Stimulated activated CD4-positive, alpha-beta T cell treated with anti-CD3 and anti-CD28 coated beads, TNF-alpha, amount 100 ng/mL, for 48 hours (primary cell): ENCODE results near the gene F8.
A peak's percentile ranks its signal among the peaks of the same experiment; 100 is the strongest.
"Not testable (repeated sequence)": the region's sequence is repeated elsewhere in the genome, so short reads cannot be mapped to it uniquely, and the experiment has no call there.

Experiments
- DNase-seq, 3 donors: peaks; one replicate each; pipeline ENCODE4 v3.0.0-alpha.2; 2020; ENCODE audit warnings: low read depth in 3 of 3

Gene F8

DNA sequence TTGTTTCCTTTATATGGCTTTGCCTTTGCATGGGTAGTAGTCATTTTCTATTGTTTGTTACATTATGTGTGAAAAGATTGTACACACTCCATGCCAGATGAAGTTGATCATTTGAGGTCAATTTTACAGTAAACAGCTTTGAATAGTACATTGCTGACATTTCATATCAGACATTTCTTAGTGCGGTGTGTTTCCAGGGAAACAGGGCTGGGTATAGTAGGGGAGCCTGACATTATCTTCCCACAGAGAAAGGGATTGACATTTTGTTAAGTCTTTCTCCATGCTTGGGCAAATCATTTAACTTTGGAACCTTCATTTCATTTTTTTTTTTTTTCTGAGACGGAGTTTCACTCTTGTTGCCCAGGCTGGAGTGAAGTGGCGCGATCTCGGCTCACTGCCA is 9.1 kb upstream of the F8 start:
- no peak for DNase-seq

DNA sequence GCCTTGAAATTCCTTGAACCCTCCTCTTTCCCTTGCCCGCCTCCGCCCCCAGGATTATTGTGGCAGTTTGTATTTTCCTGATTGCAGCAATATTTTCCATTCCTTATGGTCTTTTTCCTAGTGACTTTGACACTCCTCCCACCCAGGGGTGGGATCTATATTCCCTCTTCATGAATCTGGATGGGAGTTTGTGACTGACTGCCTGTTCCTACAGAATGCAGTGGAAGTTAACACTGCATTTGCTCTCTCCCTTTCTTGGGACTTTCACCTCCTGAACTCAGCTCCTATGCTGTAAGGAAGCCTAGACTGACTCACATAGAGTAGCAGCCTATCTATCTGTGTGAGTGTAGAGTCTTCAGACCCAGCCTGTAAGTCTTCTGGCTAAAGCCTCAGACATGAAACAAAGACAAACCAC is 6.4 kb upstream of the F8 start:
- DNase-seq: no peak

DNA sequence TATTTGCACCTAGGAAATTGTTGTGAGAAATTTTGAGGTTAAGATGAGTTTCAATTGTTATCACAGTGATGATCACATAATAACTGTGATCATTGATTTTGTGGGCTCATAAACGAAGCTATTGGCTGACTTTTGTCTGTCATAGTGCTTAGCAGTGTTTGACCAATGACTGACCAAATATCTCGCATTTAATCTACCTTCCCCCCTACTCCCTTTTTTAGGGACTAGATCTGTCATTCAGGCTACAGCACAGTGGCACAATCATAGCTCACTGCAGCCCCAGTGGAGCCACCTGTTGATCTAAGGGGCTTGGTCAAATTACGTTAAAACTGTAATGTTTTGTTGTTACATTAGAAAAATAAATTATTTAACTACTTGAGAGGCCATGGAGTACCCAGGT is 5.6 kb upstream of the F8 start:
- DNase-seq: no peak

DNA sequence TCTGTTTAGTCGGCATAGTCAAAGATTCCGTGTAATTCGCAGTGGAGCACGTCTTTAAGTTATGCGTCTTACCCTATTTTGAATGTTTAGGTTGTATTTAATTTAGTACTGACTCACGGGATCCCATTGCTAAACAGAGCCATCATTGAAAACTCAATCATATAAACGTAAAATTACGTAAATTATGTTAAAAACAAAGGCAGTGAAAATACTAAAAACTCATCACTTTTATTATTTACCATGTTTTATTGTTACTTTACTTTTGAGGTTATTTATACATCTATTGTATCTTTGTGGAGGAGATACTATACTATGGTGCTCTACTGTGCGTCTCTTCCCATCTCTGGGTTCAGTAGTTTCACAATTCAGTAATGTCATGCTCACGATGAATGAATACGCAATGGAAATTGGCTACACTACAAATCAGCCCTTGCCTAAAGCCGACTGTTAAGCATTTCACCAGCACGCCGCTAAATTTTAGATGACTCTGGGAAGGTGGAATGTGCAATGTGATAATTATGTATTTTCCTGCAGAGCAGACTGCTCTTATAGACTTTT is 5.1 kb upstream of the F8 start:
- no peak for DNase-seq

DNA sequence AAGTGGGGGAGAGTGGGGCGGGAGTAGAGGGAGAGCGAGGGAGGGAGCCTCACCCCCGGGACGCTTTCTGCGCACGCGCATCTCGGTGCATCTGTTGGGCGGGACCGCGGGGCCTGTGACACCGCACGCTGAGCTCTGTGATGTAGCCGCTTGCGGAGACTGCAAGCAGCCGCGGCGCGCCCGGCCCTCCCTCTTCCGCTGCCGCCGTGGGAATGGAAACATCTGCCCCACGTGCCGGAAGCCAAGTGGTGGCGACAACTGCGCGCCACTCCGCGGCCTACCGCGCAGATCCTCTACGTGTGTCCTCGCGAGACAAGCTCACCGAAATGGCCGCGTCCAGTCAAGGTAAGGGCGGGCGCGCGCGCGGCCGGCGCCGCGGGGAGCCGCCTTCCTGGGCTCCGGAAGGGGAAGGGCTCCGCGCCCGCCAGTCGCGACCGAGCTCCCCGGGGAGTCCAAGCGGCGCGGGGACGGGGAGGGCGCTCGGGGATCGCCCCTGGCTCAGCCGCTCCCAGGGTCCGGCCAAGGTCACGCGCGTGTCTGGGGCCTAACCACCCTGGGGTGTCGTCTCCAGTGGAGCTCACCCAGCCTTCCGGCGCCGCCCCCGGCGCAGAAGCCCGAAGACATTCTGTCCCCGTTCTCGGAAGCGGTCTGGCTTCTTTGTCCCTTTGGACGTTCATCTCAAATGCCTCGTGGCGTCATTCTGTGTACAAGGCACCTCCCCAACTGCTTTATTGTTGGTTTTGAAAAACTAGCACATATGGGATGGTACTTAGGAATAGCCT is 4.4 kb upstream of the F8 start, which contains the start of gene FUNDC2:
TSS of gene FUNDC2 (plus strand) at position 118 of the 782 bp plus-strand sequence. CDS start at position 213, 95 bp downstream.
- DNase-seq: peak; percentile 72 to 89 (median 78)

DNA sequence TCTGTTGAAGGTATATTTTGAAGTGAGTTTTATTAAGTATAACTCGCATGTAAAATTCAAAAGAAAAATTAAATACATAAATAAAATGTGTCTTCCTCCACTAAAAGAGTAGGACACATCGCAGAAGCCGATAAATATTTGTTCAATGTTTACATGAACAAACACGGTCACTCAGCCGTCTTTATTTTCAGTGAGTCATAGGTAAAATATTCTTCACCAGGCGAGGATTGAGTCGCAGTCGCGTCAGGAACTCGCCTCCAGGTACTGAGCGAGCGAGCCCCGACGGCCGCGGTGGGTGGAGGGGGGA is 3.9 kb upstream of the F8 start:
- no peak for DNase-seq

DNA sequence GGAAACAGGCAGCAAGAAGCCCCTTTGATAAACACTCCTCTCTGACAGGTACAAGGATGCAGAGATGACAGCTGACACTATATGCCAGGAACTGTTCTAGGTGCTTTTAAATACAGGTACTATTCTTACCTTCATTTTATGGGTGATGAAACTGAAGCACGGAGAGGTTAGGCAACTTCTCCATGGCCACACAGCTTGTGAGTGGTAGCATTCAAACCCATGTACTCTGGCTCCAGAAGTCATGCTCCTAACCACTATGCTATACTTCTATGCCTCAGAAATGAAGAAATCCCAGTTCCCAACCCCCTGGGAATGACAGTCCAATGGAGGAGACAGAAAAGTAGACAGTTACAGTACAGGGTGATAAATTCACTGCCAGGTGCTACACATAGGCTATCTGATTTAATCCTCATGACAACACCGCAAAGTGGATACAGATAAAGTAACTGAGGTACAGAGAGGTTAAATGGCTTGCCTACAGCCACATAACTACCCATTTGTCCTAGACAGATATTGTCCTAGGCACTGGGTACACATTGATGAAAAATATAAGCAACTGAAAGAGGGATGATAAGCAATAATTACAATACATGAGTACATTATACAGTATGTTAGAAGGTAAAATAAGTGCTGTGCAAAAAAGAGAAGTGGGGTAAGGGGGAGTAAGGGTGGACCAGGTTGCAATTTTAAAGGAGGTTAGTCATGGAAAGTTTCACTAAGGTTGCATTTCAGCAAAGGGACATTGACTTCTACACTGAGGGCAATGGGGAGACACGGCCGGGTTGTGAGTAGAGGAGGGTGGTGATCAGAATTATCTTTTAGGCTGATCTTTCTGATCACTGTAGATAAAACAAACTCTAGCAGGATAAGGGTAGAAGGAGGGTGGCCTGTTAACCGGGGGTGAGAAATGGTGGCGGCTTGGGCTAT is 1.6 kb upstream of the F8 start:
- DNase-seq: no peak

DNA sequence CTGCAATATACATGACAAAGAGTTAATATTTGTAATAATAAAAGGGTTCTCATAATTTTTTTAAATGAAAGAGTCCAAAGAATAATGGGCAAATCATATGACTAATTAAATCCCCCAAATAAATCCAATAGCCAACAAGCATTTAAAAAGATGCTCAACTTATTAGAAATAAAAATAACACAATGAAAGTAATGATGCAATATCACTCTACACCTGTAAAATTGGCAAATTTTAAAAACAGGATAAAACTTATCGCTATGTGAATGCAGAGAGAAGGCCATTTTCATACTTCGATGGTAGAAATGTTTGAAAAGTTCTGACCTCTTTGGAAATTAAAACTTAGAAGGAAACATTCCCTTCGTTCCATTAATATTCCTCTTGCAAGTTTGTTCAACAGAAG is 1.9 kb downstream of the F8 start:
- no peak for DNase-seq

DNA sequence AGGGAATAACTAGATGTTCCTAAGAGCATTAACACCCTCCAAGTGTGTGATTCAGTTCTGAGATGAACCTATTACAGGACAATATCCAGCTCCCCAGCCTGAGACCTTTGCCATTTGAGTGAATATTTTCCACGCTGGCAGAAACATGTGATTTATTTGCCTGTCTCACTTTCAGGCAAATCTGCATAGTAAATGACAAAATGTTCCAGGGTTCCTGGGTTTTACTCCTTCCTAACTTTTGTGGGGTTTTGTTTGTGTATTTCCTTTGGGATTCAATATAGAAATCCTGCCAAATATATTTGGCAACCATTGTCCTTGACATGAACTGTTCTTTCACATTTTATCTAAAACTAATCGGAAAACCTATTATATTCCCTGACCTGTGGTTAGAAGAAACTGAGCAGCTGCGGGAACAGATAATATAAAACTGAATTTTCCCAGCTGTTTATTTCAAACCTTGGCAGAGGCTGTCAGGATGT is 12.5 kb downstream of the F8 start:
- DNase-seq: no peak

DNA sequence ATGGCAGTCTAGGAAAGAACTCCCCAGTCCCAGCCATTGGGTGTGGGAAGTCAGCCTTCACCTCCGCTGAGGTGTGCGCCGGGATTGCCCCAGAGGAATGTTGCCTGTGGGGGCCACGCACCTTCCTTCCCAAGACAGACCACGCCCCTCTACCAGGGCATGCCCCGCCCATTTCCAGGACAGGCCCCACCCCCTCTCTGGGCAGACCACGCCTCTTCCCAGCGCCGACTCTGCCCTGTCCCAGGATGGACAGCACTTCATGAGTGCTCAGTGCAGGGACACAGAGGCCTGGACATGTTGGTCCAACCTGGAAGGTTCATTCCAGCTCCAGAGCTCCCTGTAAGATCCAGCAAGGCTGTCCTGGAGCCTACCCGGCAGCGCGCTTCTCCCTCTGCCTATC is 13.9 kb downstream of the F8 start:
- not testable (repeated sequence) for DNase-seq

DNA sequence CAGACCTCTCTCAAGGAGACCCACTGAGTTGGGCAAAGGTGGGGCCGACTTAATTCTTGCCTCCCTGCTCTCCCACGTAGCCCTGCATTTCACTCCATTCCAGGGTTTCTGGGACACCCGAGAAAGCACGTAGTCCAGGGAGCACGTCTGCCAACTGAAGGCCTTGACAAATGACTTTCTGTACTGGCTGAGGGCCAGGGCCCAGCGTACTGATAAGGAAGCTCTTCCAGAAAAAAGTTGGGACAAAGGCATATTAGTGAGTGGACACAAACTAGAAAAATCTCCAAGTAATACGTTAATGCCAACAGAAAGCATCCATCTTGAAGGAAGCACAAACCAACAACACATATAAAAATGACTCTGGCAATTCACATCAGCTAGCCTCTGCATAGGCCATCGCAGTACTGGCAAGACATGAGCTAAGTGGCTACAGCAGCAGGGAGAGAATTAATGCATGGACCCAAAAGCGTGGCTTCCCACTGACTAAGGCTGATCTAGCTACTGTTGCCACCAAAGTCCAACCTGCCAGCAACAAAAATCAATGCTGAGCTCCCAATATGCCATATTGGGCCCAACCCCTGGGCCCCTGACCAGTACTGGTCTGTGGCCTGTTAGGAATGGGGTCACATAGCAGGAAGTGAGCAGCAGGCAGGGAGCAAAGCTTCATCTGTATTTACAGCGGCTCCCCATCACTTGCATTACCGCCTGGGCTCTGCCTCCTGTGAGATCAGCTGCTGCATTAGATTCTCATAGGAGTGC is 15.4 kb downstream of the F8 start:
- DNase-seq: not testable (repeated sequence)

DNA sequence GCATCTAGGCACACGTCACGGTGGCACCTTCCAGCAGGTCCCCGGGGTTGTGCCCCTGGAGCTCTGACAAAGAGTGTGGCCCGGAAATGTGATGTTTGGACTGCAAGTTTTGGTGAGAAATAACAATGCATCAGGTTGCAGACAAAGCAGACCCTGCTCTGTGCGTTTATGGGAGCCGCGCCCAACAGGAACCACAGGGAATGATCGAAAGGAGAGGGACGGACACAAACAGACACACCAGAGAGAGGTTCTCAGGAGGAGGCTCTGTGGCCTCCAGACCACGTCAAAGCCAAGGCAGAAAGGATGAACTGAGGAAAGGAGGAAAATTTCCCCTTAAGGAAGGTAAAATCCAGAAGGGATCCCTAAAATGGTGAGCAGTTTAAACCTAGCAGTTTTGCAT is 16.1 kb downstream of the F8 start:
- DNase-seq: not testable (repeated sequence)

DNA sequence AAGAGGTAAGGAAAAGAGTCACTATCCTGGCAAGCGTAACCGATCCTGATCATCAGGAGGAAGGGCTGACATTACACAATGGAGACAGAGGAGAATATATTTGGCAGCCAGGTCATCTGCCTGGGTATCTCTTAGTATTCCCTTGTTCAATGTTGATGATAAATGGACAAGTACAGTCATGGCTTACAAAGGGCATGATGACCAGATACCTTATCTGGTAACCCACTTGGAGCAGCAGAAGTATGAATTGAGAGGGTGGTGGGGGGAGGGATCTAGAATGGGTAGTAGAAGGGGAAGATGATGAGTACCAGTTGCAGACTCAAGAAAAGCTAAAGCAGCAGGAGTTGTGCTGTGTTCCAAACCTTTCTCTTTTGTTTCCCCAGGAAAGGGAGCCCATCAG is 17.3 kb downstream of the F8 start:
- no peak for DNase-seq

DNA sequence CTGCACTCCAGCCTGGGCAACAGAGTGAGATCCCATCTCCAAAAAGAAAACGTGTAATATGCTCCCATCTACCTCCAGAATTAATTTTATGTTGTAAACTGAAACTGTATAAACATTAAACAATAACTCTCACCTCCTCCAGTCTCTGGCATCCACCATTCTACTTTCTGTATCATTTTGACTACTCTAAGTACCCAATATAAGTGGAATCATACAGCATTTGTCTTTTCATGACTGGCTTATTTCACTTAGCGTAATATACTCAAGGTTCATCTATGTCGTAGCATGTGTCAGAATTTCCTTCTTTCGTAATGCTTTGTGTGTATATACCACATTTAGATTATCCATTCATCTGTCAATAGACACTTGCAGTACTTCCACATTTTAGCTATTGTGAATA is 20.6 kb downstream of the F8 start:
- DNase-seq: no peak

DNA sequence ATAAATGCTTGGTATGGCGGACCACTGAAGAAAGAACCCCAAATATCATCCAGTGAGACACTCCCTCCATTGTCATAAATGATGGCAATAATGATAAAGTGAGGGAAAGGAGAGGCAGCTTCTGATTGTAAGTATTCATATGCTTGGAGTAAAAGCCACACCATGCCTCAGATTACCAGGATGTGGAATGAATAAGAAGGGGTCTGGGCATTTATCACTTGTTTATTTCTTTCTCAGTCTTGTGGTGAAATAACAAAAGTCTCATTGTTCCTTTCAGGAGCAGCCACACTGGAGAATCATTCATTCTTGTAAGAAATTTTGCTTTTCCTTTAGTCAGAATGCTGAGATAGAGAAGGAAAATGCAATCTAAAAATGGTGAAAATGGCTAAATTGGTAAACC is 21.7 kb downstream of the F8 start:
- no peak for DNase-seq

DNA sequence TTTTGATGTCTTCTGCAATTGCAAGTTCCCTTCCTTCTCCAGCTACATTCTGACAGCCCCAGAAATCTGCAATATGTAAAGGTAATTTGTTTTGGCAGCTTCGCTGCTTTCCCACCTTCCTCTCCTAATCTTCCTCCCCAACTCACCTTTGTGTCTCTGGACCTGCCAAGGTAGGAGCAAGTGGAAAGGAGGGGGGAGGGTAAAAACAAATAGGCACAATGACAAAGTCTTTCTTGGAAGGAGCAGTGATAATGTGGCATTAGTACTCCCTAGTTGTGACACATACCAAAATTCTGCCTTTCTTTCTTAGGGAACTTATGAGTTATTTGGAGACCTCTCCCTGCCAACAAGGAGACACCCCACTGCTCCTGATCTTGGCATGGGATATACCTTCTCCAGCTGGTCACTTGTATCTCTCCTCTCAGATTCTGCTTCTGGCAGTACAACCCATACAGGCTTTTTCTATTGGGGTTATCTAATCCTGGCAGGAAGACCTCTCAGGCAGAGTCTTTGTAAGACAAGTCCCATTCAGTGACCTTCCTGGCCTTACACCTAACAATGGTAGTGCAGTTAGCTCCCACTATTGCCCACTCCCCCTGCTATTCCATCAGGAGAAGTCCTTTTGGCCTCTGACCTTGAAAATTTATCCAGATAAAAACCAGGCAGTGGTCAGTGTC is 24.2 kb downstream of the F8 start:
- no peak for DNase-seq

DNA sequence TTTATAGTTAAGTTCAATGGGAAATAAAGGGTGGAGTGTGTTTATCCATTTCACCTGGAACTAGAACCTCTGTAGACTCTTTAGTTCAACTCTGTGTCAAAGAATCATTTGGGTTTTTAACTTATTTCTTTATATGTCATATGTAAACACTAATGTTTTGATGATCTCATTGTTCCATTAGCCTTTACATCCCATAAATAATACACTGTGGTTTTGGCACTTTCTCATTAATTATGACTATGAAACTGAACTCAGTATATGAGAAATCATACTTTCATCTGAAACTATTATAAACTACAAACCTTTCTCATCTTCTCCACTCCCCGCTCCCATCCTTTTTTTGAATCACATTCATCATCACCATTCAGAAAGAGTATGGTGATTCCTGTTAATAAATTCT is 31.0 kb downstream of the F8 start:
- no peak for DNase-seq

DNA sequence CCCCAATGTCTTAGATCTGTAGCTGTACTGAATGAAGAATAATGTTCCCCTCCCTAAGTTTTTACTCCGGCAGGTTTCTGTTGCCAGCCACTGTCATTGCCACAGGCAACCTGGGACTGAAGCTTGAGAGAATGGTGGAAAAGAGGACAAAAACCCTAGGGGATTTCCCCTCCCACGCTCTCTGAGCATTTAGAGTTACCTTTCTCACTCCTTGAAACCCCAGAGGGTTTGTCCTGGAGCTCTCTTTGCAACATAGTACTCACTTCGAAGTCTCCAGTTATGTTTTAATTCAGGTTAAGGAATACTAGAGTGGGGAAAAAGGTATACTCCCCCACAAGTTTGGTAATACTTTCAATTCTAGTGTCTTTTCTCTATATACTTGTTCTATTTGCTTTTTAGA is 31.5 kb downstream of the F8 start:
- peak in 2 of 3 donors; percentile 13 to 20 for DNase-seq

DNA sequence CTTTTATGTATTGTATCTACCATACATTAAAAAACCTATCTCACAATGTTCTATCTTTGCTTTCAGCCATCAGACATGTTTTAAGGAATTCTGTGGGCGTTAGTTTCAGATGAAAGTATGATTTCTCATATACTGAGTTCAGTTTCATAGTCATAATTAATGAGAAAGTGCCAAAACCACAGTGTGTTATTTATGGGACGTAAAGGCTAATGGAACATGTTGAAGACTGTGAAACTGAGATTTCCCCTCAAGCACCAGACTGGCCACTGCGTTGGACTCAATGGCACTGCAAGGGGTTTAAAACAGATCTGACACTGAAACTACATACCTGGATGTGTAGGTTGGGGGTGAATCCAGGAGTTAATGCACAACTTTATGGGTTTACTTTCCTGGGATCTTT is 32.0 kb downstream of the F8 start:
- DNase-seq: no peak

DNA sequence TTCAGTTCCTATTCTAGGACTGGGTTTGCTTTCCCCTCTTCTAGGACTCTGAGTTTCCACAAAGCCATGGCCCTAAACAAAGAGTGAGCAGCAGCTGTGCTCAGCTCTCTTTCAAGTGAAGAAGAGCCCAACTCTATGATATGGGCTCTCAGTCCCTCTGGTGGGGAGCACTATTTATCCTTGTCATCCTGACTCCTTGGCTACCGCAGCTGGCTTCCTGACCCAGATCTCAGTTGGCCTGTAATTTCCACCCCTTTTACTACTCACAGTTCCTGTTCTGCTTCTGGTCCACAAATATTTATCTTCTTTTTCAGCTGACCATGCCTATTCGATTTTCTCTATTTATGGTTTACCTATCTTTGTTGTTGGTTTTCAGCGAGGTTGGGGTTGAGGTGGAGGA is 33.8 kb downstream of the F8 start:
- no peak for DNase-seq

DNA sequence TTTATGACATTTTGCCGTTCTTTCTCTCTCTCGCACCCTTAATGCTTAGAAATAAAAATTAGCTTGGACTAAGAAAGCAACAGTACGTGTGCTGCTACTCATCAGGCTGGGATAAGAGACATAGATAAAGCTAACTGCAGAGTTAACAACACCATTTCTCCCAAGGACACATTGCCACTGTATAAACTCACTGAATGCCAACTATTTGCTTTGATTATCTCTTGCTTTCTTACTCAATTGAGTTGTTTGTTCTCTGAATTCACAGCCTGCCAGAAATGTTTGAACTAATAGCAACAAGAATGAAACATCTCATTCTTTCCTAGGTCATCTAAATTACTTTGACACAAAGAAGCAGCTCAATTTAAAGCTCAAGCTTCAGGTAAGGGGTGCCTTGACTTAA is 34.6 kb downstream of the F8 start:
- no peak for DNase-seq
